ENCODE data around the gene STK32C.

DNA sequence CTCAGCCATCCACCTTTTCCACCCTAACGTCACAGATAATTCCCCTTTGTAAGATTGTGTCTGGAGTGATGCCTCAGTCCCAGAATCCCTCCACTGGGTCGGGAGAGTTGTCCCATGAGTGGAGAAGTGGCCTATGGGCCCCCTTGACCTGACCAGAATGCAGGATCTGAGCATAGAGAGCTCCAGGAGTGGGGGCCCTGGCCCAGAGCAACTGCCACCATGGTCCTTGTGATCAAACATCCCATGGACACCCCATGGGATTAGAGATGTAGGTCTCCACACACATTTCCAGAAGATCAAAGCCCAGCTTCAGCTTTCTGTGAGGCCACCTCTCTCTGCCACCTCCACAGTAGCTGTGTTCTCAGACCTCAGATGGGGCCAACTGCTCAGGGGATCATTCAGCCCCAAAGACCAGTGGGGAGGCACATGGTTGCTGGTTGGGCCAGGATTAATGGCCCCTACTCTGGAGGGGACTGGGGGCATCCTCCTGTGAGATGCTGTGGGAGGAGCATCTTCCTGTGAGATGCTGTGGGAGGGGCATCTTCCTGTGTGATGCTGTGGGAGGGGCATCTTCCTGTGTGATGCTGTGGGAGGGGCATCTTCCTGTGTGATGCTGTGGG, 149.5 kb downstream of the STK32C start:
- TF ChIP-seq YY1 (IDR thresholded peaks at IDR 0.05; ENCODE audit: insufficient read depth, insufficient read length) = no peak
- TF ChIP-seq ZNF274 (IDR thresholded peaks at IDR 0.05; ENCODE audit: low read depth, low read length) = no peak
- no peak for TF ChIP-seq SUZ12 (IDR thresholded peaks at IDR 0.05; ENCODE audit: extremely low read depth, insufficient read depth, insufficient read length)
